Endometrium (tissue), 2 donors: ENCODE measurements around the gene PRR33.
"Not testable (repeated sequence)": the region's sequence is repeated elsewhere in the genome, so short reads cannot be mapped to it uniquely, and the experiment has no call there.

Source experiments
- FAIRE-seq: peaks from 2 replicates; lab custom pipeline; 2012; peaks lifted over from hg19 to GRCh38; lab: Jason Lieb, UNC
- donor health status: control.
- donor health status: control.

The PRR33 gene

GRCh38 chr11:1875851-1876301 lies 15.8 kb downstream of the PRR33 start:
- not testable (repeated sequence) for FAIRE-seq

GRCh38 chr11:1875093-1875850 lies 16.4 kb downstream of the PRR33 start:
- no peak for FAIRE-seq

- FAIRE-seq = not testable (repeated sequence)
Measured at GRCh38 chr11:1874441-1875092, 17.1 kb downstream of the PRR33 start.

GRCh38 chr11:1873813-1874150 lies 17.9 kb downstream of the PRR33 start:
- not testable (repeated sequence) for FAIRE-seq

GRCh38 chr11:1873048-1873812 lies 18.5 kb downstream of the PRR33 start:
- FAIRE-seq = no peak

GRCh38 chr11:1872267-1872985 lies 19.3 kb downstream of the PRR33 start:
- no peak for FAIRE-seq

GRCh38 chr11:1871531-1871930 lies 20.2 kb downstream of the PRR33 start:
- no peak for FAIRE-seq

GRCh38 chr11:1870721-1871466 lies 20.8 kb downstream of the PRR33 start:
- FAIRE-seq = no peak

GRCh38 chr11:1870326-1870696 lies 21.4 kb downstream of the PRR33 start:
- no peak for FAIRE-seq

- FAIRE-seq = no peak
Measured at GRCh38 chr11:1869427-1870325, 22.0 kb downstream of the PRR33 start.

GRCh38 chr11:1868636-1869291 lies 22.9 kb downstream of the PRR33 start:
- no peak for FAIRE-seq

GRCh38 chr11:1868056-1868635 lies 23.5 kb downstream of the PRR33 start:
- FAIRE-seq = no peak

- FAIRE-seq = no peak
Measured at GRCh38 chr11:1867381-1867780, 24.3 kb downstream of the PRR33 start.

GRCh38 chr11:1866776-1867175 lies 24.9 kb downstream of the PRR33 start:
- FAIRE-seq = no peak

GRCh38 chr11:1866226-1866625 lies 25.5 kb downstream of the PRR33 start:
- FAIRE-seq = no peak

- FAIRE-seq = no peak
Measured at GRCh38 chr11:1864831-1865665, 26.6 kb downstream of the PRR33 start.

- no peak for FAIRE-seq
Measured at GRCh38 chr11:1864231-1864630, 27.5 kb downstream of the PRR33 start.

- no peak for FAIRE-seq
Measured at GRCh38 chr11:1863352-1864216, 28.1 kb downstream of the PRR33 start.
